Astrocyte (in vitro differentiated cells and primary cell): ENCODE data around the gene ITPRIPL2. TPM values are rescaled to one million over a fixed set of nuclear protein-coding genes. Genes with fewer than 3 reads are reported as not detected.
A peak's percentile ranks its signal among the peaks of the same experiment; 100 is the strongest.

Experiments used
- DNase-seq: peaks from one replicate; pipeline ENCODE4 v3.0.0-alpha.2; 2010; ENCODE audit warnings: low read depth
- FAIRE-seq: peaks from 2 replicates; lab custom pipeline; 2011; peaks lifted over from hg19 to GRCh38; lab: Jason Lieb, UNC
- H2AFZ ChIP-seq: 2 replicates; pipeline ENCODE4 v1.6.0; 2012; ENCODE audit warnings: low read depth, low read length, inconsistent platforms
- H3K27ac ChIP-seq: 2 replicates; pipeline ENCODE4 v1.5.1; 2011; ENCODE audit warnings: low read depth, low read length, inconsistent platforms
- H3K27me3 ChIP-seq: 2 replicates; pipeline ENCODE4 v1.6.0; 2011; ENCODE audit warnings: low read length, inconsistent platforms; ENCODE audit not compliant: insufficient read depth
- H3K36me3 ChIP-seq: 2 replicates; pipeline ENCODE4 v1.5.1; 2011; ENCODE audit warnings: low read length, inconsistent platforms; ENCODE audit not compliant: insufficient read depth
- H3K4me1 ChIP-seq: 2 replicates; pipeline ENCODE4 v1.5.1; 2011; ENCODE audit warnings: low read length, inconsistent platforms; ENCODE audit not compliant: insufficient read depth
- H3K4me2 ChIP-seq: 2 replicates; pipeline ENCODE4 v1.6.0; 2012; ENCODE audit warnings: low read length, inconsistent platforms
- H3K4me3 ChIP-seq: 2 replicates; pipeline ENCODE4 v1.5.1; 2011; ENCODE audit warnings: low read depth, mild to moderate bottlenecking, low read length, inconsistent platforms; ENCODE audit not compliant: insufficient read depth
- H3K79me2 ChIP-seq: 2 replicates; pipeline ENCODE4 v1.6.0; 2012; ENCODE audit warnings: mild to moderate bottlenecking, low read length, inconsistent platforms; ENCODE audit not compliant: insufficient read depth
- H3K9ac ChIP-seq: 2 replicates; pipeline ENCODE4 v1.6.0; 2012; ENCODE audit warnings: mild to moderate bottlenecking, low read length, inconsistent platforms
- H3K9me3 ChIP-seq: 2 replicates; pipeline ENCODE4 v1.5.1; 2012; ENCODE audit warnings: low read depth, mild to moderate bottlenecking, low read length, inconsistent platforms; ENCODE audit not compliant: insufficient read depth
- H4K20me1 ChIP-seq: 2 replicates; pipeline ENCODE4 v1.6.0; 2012; ENCODE audit warnings: low read length, inconsistent platforms; ENCODE audit not compliant: insufficient read depth
- H3K27ac Mint-ChIP-seq: one replicate; pipeline ENCODE4 v1.8.0; 2021; ENCODE audit warnings: mild to moderate bottlenecking, mixed read lengths; ENCODE audit not compliant: unreplicated experiment
- H3K27me3 Mint-ChIP-seq: one replicate; pipeline ENCODE4 v1.8.0; 2021; ENCODE audit warnings: low read depth, mixed read lengths; ENCODE audit not compliant: unreplicated experiment
- H3K36me3 Mint-ChIP-seq: one replicate; pipeline ENCODE4 v1.8.0; 2021; ENCODE audit warnings: low read depth, mixed read lengths; ENCODE audit not compliant: unreplicated experiment
- H3K4me1 Mint-ChIP-seq: one replicate; pipeline ENCODE4 v1.8.0; 2021; ENCODE audit warnings: low read depth, mixed read lengths; ENCODE audit not compliant: unreplicated experiment
- H3K4me3 Mint-ChIP-seq: one replicate; pipeline ENCODE4 v1.8.0; 2021; ENCODE audit warnings: mild to moderate bottlenecking, moderate library complexity, mixed read lengths; ENCODE audit not compliant: unreplicated experiment
- H3K9me3 Mint-ChIP-seq: one replicate; pipeline ENCODE4 v1.8.0; 2021; ENCODE audit warnings: mild to moderate bottlenecking, mixed read lengths; ENCODE audit not compliant: unreplicated experiment
- CTCF ChIP-seq: IDR thresholded peaks from 2 replicates; pipeline ENCODE4 v1.5.1; 2011; ENCODE audit warnings: low read depth, mild to moderate bottlenecking, inconsistent platforms, low read length, moderate library complexity; ENCODE audit not compliant: insufficient read depth
- EZH2 ChIP-seq: IDR thresholded peaks from 2 replicates; pipeline ENCODE4 v1.6.1; 2012; ENCODE audit warnings: mild to moderate bottlenecking, low read length, inconsistent platforms; ENCODE audit not compliant: insufficient read depth
- total RNA-seq: library from RNA; stranded (reverse); gene quantifications from 2 replicates; pipeline ENCODE4 v1.2.1, GENCODE V29; 2021

ITPRIPL2 gene
- total RNA-seq, 1 donor from 2014 or later = 47.8 TPM

GRCh38 chr16:19137201-19138128 is 23.7 kb downstream of the ITPRIPL2 start:
- H3K27ac Mint-ChIP-seq = no peak overlapping the region
- Histone ChIP-seq H3K4me3 (no peak overlapping the region), H3K4me2 (no peak overlapping the region), H2AFZ (no peak overlapping the region), H3K4me1 (peaks cover 10% of the 10 kb centered on the region), H3K27ac (no peak overlapping the region), H3K36me3 (no peaks in the 10 kb centered on the region), H4K20me1 (no peaks in the 10 kb centered on the region), H3K79me2 (no peaks in the 10 kb centered on the region), H3K9ac (no peak overlapping the region), H3K9me3 (no peaks in the 10 kb centered on the region), H3K27me3 (no peaks in the 10 kb centered on the region)
- peak; percentile 35 for DNase-seq
- peaks cover 4% of the 10 kb centered on the region for H3K27me3 Mint-ChIP-seq
- H3K9me3 Mint-ChIP-seq = no peaks in the 10 kb centered on the region
- H3K36me3 Mint-ChIP-seq = no peaks in the 10 kb centered on the region
- TF ChIP-seq EZH2 (no peak), CTCF (no peak)
- H3K4me3 Mint-ChIP-seq = no peak overlapping the region
- peaks cover 11% of the 10 kb centered on the region for H3K4me1 Mint-ChIP-seq
- no peak for FAIRE-seq

- Mint-ChIP-seq H3K27me3 (peaks cover 6% of the 10 kb centered on the region), H3K36me3 (no peaks in the 10 kb centered on the region), H3K27ac (peak overlapping the region; percentile 5), H3K4me1 (peaks cover 11% of the 10 kb centered on the region), H3K9me3 (no peaks in the 10 kb centered on the region), H3K4me3 (no peak overlapping the region)
- FAIRE-seq (peak; percentile 9), DNase-seq (no peak)
- Histone ChIP-seq H3K27me3 (peaks cover 8% of the 10 kb centered on the region), H4K20me1 (no peaks in the 10 kb centered on the region), H2AFZ (no peak overlapping the region), H3K36me3 (no peaks in the 10 kb centered on the region), H3K4me2 (peak overlapping the region; percentile 23), H3K4me1 (peaks cover 10% of the 10 kb centered on the region), H3K4me3 (no peak overlapping the region), H3K9me3 (no peaks in the 10 kb centered on the region), H3K79me2 (no peaks in the 10 kb centered on the region), H3K27ac (no peak overlapping the region), H3K9ac (no peak overlapping the region)
- TF ChIP-seq CTCF (no peak), EZH2 (no peak)
These were observed 24.8 kb downstream of the ITPRIPL2 start for GRCh38 chr16:19138601-19139000.
